NOMO-1 treated with DMSO at 0.1 percent for 48 hours (cell line): ENCODE measurements around the gene INTS2.
"Not testable (repeated sequence)": the region's sequence is repeated elsewhere in the genome, so short reads cannot be mapped to it uniquely, and the experiment has no call there.

Experiments used
- DNase-seq: peaks from one replicate; lab custom pipeline; 2025; ENCODE audit not compliant: unreplicated experiment; lab: John Stamatoyannopoulos, UW

INTS2 gene

GRCh38 chr17:61825448-61826137, 102.2 kb downstream of the INTS2 start:
- DNase-seq: no peak

DNA sequence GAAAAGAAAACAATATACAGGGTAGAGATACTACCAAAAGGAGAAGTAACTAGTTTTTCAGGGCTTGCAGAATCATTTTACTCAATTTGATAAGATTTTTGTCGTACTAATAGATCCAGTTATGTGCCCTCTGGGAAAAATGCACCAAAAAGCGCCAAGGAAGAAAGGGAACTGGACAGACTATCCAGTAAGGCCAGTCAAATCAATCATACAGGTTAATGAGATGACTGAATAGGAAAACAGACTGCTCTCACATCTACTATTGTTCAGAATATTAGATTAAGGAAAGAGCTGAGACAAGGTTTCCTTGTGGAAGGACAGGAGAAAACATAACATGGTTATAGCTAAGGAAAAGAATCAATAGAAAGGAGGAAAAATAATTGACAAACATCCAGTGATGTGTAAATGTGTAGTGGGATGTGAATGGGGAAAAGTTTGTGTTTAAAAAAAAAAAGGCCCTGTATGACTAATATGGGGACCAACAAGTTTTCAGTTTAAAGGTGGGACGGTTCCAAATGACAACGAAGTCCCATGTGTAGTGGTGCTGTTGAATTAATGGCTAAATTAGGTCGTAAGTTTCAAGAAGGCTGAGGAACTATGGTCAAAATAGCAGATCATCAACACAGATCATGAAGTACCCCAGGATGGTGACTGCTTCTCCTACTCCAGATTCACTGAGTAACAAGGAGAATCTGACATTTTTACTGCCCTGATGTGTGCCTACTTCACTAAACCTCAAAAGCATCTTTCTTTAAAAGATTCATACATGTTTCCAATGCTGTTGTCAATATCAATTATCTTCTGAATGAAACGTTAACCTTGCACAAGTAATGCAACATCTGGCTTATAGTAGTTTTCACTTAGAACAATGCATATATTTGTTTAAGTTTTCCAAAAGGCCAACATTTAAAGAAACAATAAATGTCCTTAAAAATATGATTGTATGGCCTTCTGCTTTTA, 105.2 kb downstream of the INTS2 start:
- no peak for DNase-seq

GRCh38 chr17:61821655-61822054, 106.1 kb downstream of the INTS2 start:
- DNase-seq: no peak

GRCh38 chr17:61819265-61819664, 108.5 kb downstream of the INTS2 start:
- DNase-seq: not testable (repeated sequence)

- DNase-seq: no peak
Measured at GRCh38 chr17:61818225-61818624, 109.6 kb downstream of the INTS2 start.

- DNase-seq: no peak
Measured at GRCh38 chr17:61817452-61817851, 110.3 kb downstream of the INTS2 start.

DNA sequence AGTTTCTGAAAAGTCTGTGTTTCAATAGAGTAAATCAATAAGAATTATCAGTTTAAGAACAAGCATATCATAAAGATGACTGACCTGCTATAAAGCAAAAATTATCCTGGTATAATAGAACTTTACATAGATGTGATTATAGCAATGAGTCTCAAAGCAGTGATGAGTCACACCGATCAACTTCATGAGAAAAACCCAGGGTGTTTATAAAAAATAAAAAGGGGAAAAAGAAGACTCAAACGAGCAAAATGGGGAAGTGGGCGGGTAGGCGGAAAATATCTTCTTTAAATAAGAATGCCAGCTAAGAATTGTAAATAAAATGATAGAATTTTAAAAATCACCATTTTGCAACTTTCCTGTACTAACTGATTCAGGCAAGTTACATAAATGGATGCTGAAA, 111.2 kb downstream of the INTS2 start:
- DNase-seq: peak; percentile 88

- DNase-seq: no peak
Measured at GRCh38 chr17:61815863-61816503, 111.8 kb downstream of the INTS2 start.
